ENCODE results near the gene E2F8.

DNA sequence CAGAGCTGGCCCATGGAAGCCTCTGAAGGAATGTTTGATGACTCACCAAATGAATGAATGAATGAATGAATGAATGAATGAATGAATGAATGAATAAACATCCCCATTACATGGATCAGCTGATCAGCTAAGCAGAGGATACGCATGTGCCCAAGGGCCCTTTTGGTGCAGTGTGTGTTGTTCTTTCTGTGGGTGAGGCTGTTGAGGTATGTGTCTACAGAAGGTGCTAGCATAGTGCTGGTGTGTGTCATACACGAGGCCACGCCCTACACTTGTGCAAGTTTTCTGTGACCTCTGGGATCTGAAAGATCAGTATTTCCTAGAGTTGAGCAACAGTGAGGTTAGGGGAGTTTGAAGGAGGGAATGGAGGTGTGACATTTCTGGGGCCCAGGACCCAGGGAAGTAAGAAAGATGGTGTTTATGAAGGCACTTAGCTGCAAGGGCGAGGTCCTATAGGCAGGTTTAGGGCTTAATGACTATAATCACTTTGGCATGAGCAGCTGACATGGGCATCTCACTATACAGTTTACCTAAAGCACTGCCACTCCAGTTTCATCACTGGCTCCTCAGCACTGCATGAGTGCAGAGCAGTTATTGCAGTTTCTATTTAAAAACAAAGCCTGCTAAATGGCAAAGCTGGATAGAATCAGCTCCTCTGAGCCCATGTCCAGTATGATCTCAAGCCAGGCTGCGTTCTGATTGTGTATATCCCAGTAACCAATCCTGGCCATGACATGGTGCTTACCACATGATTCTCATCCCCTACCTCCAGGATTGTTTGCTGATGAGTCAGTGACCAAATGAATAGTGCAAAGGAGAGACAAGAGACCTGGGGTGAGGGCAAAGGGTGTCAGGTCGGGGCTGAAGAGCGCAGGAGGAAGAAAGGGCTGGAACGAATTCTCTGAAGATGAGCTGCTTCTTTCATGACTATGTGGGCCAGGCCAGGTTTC, 36.4 kb upstream of the E2F8 start:
- TF ChIP-seq, protein P1, sequence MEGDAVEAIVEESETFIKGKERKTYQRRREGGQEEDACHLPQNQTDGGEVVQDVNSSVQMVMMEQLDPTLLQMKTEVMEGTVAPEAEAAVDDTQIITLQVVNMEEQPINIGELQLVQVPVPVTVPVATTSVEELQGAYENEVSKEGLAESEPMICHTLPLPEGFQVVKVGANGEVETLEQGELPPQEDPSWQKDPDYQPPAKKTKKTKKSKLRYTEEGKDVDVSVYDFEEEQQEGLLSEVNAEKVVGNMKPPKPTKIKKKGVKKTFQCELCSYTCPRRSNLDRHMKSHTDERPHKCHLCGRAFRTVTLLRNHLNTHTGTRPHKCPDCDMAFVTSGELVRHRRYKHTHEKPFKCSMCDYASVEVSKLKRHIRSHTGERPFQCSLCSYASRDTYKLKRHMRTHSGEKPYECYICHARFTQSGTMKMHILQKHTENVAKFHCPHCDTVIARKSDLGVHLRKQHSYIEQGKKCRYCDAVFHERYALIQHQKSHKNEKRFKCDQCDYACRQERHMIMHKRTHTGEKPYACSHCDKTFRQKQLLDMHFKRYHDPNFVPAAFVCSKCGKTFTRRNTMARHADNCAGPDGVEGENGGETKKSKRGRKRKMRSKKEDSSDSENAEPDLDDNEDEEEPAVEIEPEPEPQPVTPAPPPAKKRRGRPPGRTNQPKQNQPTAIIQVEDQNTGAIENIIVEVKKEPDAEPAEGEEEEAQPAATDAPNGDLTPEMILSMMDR (IDR thresholded peaks at IDR 0.05): no peak
- no peak for TF ChIP-seq POLR2A (IDR thresholded peaks at IDR 0.05)
